HepG2 (cell line): ENCODE measurements around the gene AARSD1. TPM values are rescaled to one million over a fixed set of nuclear protein-coding genes. Genes with fewer than 3 reads are reported as not detected.

Experiments
- ELF1 ChIP-seq: sonication (generic); formaldehyde crosslinking; IDR thresholded peaks from 2 replicates; pipeline ENCODE4 v1.4.0; 2020; ENCODE audit warnings: missing genetic modification reagents
- ETV6 ChIP-seq: sonication (generic); formaldehyde crosslinking; conservative IDR thresholded peaks from 2 replicates; pipeline ENCODE4 v1.4.0; 2020; ENCODE audit warnings: missing genetic modification reagents
- GRHL1 ChIP-seq: sonication (generic); formaldehyde crosslinking; conservative IDR thresholded peaks from 2 replicates; pipeline ENCODE4 v1.8.0; 2022; ENCODE audit warnings: missing genetic modification reagents
- KDM3A ChIP-seq: IDR thresholded peaks from 2 replicates; pipeline ENCODE4 v1.6.1; 2018; ENCODE audit warnings: low read depth, missing compliant biosample characterization
- KLF11 ChIP-seq: IDR thresholded peaks from 2 replicates; pipeline ENCODE4 v1.6.1; 2016; ENCODE audit warnings: missing compliant biosample characterization
- LRRFIP1 ChIP-seq: sonication (generic); formaldehyde crosslinking; conservative IDR thresholded peaks from 2 replicates; pipeline ENCODE4 v1.4.0; 2020; ENCODE audit warnings: missing genetic modification reagents
- MBNL3 ChIP-seq: fragments of 250-450 bp; sonication (Bioruptor Pico); conservative IDR thresholded peaks from 2 replicates; pipeline ENCODE4 v1.8.0; 2022; ENCODE audit warnings: mild to moderate bottlenecking, inconsistent platforms
- MIER2 ChIP-seq: IDR thresholded peaks from 2 replicates; pipeline ENCODE4 v1.6.1; 2016; ENCODE audit warnings: missing biosample characterization, missing genetic modification reagents
- MLX ChIP-seq: IDR thresholded peaks from 2 replicates; pipeline ENCODE4 v1.6.1; 2016
- MXD1 ChIP-seq: sonication (generic); formaldehyde crosslinking; IDR thresholded peaks from 2 replicates; pipeline ENCODE4 v1.4.0; 2020; ENCODE audit warnings: mild to moderate bottlenecking, missing genetic modification reagents
- PLSCR1 ChIP-seq: sonication (generic); formaldehyde crosslinking; IDR thresholded peaks from 2 replicates; pipeline ENCODE4 v1.5.0; 2020; ENCODE audit warnings: missing genetic modification reagents, mild to moderate bottlenecking, borderline replicate concordance
- SOX6 ChIP-seq, 2 experiments: fragments of 450-650 bp in 1 of 2; sonication (generic) in 1 of 2; formaldehyde crosslinking in 1 of 2; IDR thresholded peaks; 2 replicates each; pipeline versions ENCODE4 v1.4.0 to v1.6.1; 2017 to 2020; ENCODE audit warnings: antibody characterized with exemption in 1 of 2, mild to moderate bottlenecking in 1 of 2, missing genetic modification reagents in 1 of 2
- SP4 ChIP-seq: sonication (generic); formaldehyde crosslinking; IDR thresholded peaks from 2 replicates; pipeline ENCODE4 v1.8.1; 2023; ENCODE audit warnings: mild to moderate bottlenecking, missing genetic modification reagents
- TFDP2 ChIP-seq: sonication (generic); formaldehyde crosslinking; IDR thresholded peaks from 2 replicates; pipeline ENCODE4 v1.4.0; 2020; ENCODE audit warnings: missing genetic modification reagents
- ZBTB8A ChIP-seq: sonication (generic); formaldehyde crosslinking; IDR thresholded peaks from 2 replicates; pipeline ENCODE4 v1.4.0; 2020; ENCODE audit warnings: mild to moderate bottlenecking, low read depth, missing genetic modification reagents, borderline replicate concordance
- ZFP41 ChIP-seq: sonication (generic); formaldehyde crosslinking; IDR thresholded peaks from 2 replicates; pipeline ENCODE4 v1.4.0; 2020; ENCODE audit warnings: mild to moderate bottlenecking, missing genetic modification reagents, borderline replicate concordance
- ZNF225 ChIP-seq: sonication (generic); formaldehyde crosslinking; IDR thresholded peaks from 2 replicates; pipeline ENCODE4 v1.4.0; 2020; ENCODE audit warnings: mild to moderate bottlenecking, missing genetic modification reagents
- ZNF251 ChIP-seq: sonication (generic); formaldehyde crosslinking; IDR thresholded peaks from 2 replicates; pipeline ENCODE4 v1.9.0; 2021; ENCODE audit warnings: mild to moderate bottlenecking, missing genetic modification reagents
- ZNF296 ChIP-seq: sonication (generic); formaldehyde crosslinking; conservative IDR thresholded peaks from 2 replicates; pipeline ENCODE4 v1.5.0; 2020; ENCODE audit warnings: mild to moderate bottlenecking, missing genetic modification reagents
- ZNF337 ChIP-seq: sonication (generic); formaldehyde crosslinking; IDR thresholded peaks from 2 replicates; pipeline ENCODE4 v1.5.1; 2020; ENCODE audit warnings: missing genetic modification reagents, low read depth, mild to moderate bottlenecking, borderline replicate concordance
- ZNF614 ChIP-seq: IDR thresholded peaks from 2 replicates; pipeline ENCODE4 v1.6.1; 2018; ENCODE audit warnings: missing biosample characterization, missing genetic modification reagents, inconsistent platforms, borderline replicate concordance
- ZNF747 ChIP-seq: sonication (generic); formaldehyde crosslinking; IDR thresholded peaks from 2 replicates; pipeline ENCODE4 v1.8.1; 2023; ENCODE audit warnings: missing genetic modification reagents, mild to moderate bottlenecking, borderline replicate concordance
- ZNF780A ChIP-seq: sonication (generic); formaldehyde crosslinking; IDR thresholded peaks from 2 replicates; pipeline ENCODE4 v1.8.0; 2022; ENCODE audit warnings: mild to moderate bottlenecking, missing genetic modification reagents, moderate library complexity
- polyA plus RNA-seq, 8 experiments: library from polyadenylated mRNA; depleted of rRNA in 3 of 8; stranded (reverse) in 7 of 8; unstranded in 1 of 8; fragments of >200 nt; fragmentation: Illumina TruSeq in 4 of 8; extraction: Trizol in 4 of 8; gene quantifications; 2 replicates each; pipeline versions ENCODE4 v1.2.1 to v1.2.3, GENCODE V29; 2011 to 2016; ENCODE audit warnings: low read depth in 4 of 8, missing spikeins in 1 of 8, mixed read lengths in 1 of 8; ENCODE audit not compliant: insufficient read depth in 1 of 8
- total RNA-seq, 5 experiments: library from RNA; depleted of rRNA; stranded (reverse); fragments of >200 nt; fragmentation: Illumina TruSeq; extraction: Trizol; gene quantifications; 2 replicates each; pipeline ENCODE4 v1.2.3, GENCODE V29; 2016; ENCODE audit warnings: low read depth in 1 of 5

Gene AARSD1
- total and polyA plus RNA-seq, 2 of the 13 experiments (the other 11 are each of a cell fraction or from before 2014, with no cell fraction given), result 24.7 to 29.3 TPM

GRCh38 chr17:42980274-42980765 lies 16.1 kb upstream of the AARSD1 start, which contains the start of gene RUNDC1 (continued):
- no peak; the same call in 1 of the 2 replicates for TF ChIP-seq ZNF225 (CRISPR knock-in tag)
- no peak for TF ChIP-seq ZNF251 (CRISPR knock-in tag)
- no peak for TF ChIP-seq MXD1
- TF ChIP-seq ZNF747, result no peak
- TF ChIP-seq SP4 (CRISPR knock-in tag), result peak; percentile 62; the same call in 1 of the 2 replicates
- no peak for TF ChIP-seq MLX (CRISPR knock-in tag)
- no peak for TF ChIP-seq KLF11
- no peak for TF ChIP-seq ZNF780A (CRISPR knock-in tag)
- no peak for TF ChIP-seq GRHL1 (CRISPR knock-in tag)
- peak; percentile 39 for TF ChIP-seq TFDP2
- no peak for TF ChIP-seq ZFP41 (CRISPR knock-in tag)
- no peak for TF ChIP-seq ETV6 (CRISPR knock-in tag)
- TF ChIP-seq ZBTB8A (CRISPR knock-in tag), result no peak
- peak; percentile 97 for TF ChIP-seq ELF1 (CRISPR knock-in tag)
- TF ChIP-seq LRRFIP1, result no peak
- TF ChIP-seq ZNF337 (CRISPR knock-in tag), result no peak
- no peak for TF ChIP-seq KDM3A (CRISPR knock-in tag)
- no peak for TF ChIP-seq PLSCR1
- TF ChIP-seq MIER2, result no peak
- TF ChIP-seq ZNF296 (CRISPR knock-in tag), result no peak
- no peak for TF ChIP-seq SOX6 (IDR thresholded peaks at IDR 0.05)
- TF ChIP-seq SOX6 (CRISPR knock-in tag; IDR thresholded peaks at IDR 0.05), result no peak; the same call in 1 of the 2 replicates
- TF ChIP-seq ZNF614 (CRISPR knock-in tag), result peak; percentile 43; the same call in 1 of the 2 replicates
- TF ChIP-seq MBNL3 (CRISPR knock-in tag), result no peak
